Gastroesophageal sphincter (tissue), 4 donors: ENCODE data around the gene PARD3B. TPM values are rescaled to one million over a fixed set of nuclear protein-coding genes. Genes with fewer than 3 reads are reported as not detected.

Experiments used
- ATAC-seq: fragments of 150-250 bp; one replicate; pipeline ENCODE4 v1.9.1; 2016; ENCODE audit warnings: mild to moderate bottlenecking, moderate library complexity
- H3K27ac ChIP-seq, 4 donors: fragments of 200-600 bp; sonication (generic) in 3 of 4; 1 replicate in 3 of 4; 2 replicates in 1 of 4; pipeline ENCODE4 v1.5.1; 2016 to 2019
- H3K27me3 ChIP-seq: fragments of 200-600 bp; sonication (generic); one replicate; pipeline ENCODE4 v1.5.1; 2019
- H3K36me3 ChIP-seq, 2 donors: fragments of 200-600 bp; sonication (generic); one replicate each; pipeline ENCODE4 v1.5.1; 2019; ENCODE audit warnings: control low read depth in 1 of 2
- H3K4me1 ChIP-seq, 3 donors: fragments of 200-600 bp; sonication (generic); 1 replicate in 2 of 3; 2 replicates in 1 of 3; pipeline ENCODE4 v1.5.1; 2016 to 2019; ENCODE audit warnings: control low read depth in 2 of 3
- H3K4me3 ChIP-seq, 2 donors: fragments of 200-600 bp; sonication (generic); one replicate each; pipeline ENCODE4 v1.5.1; 2019; ENCODE audit warnings: mild to moderate bottlenecking in 1 of 2, moderate library complexity in 1 of 2
- H3K9me3 ChIP-seq, 3 donors: fragments of 200-600 bp; sonication (generic); one replicate each; pipeline ENCODE4 v1.5.1; 2017 to 2019; ENCODE audit warnings: control low read depth in 2 of 3
- EP300 ChIP-seq: sonication (generic); formaldehyde crosslinking; IDR thresholded peaks from one replicate; pipeline ENCODE4 v1.6.1; 2017; ENCODE audit warnings: antibody characterized with exemption, mild to moderate bottlenecking
- POLR2A ChIP-seq, 2 donors: fragments of 450-650 bp; IDR thresholded peaks; one replicate each; pipeline ENCODE4 v1.6.1; 2017; ENCODE audit warnings: antibody characterized with exemption in 2 of 2, mild to moderate bottlenecking in 2 of 2, moderate library complexity in 1 of 2
- POLR2AphosphoS5 ChIP-seq: sonication (generic); formaldehyde crosslinking; IDR thresholded peaks from one replicate; pipeline ENCODE4 v1.6.1; 2017; ENCODE audit warnings: antibody characterized with exemption
- WGBS, 2 donors: methylation state at CpG; one replicate each; pipeline ENCODE4 v1.1.5; 2018; ENCODE audit warnings: low coverage in 1 of 2; 5-methylcytosine and 5-hydroxymethylcytosine counted together
- total RNA-seq, 4 donors: library from RNA; depleted of rRNA; stranded (reverse); fragments of >200 nt; gene quantifications; one replicate each; pipeline ENCODE4 v1.1.0, GENCODE V29; 2016
- TF ChIP-seq, protein P1 (sequence below), 4 experiments: fragments of 200-600 bp in 2 of 4; fragments of 450-650 bp in 2 of 4; sonication (generic) in 1 of 4; IDR thresholded peaks; one replicate each; pipeline ENCODE4 v1.5.1; 2017 to 2019; ENCODE audit warnings: antibody characterized with exemption in 4 of 4, mild to moderate bottlenecking in 2 of 4, moderate library complexity in 2 of 4

The PARD3B gene
- total RNA-seq, 4 donors from 2014 or later = 29.6 to 42.2 (median 41.0) TPM

DNA sequence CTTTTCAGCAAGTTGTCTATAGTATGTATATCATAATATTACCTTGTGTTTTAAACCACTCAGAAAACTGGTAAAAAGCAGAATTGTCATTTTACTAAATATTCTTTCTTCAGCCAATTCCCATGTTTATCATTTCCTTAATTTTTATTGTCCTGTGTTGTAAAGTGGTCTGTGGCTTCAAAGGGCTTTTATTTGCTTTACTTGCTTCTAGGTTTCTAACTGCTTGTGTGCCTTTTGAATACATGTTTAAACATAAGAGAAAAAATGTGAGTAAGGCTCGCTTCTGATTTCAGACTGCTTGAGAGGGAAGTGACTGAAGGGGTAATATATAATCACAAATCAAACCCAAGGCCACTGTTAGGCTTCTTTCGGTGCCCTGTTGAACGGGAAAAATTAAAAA is 729.5 kb downstream of the PARD3B start:
- Histone ChIP-seq H3K4me1 (no peaks in the 10 kb centered on the region), H3K9me3 (no peaks in the 10 kb centered on the region), H3K36me3 (no peaks in the 10 kb centered on the region), H3K4me3 (no peak overlapping the region), H3K27me3 (no peaks in the 10 kb centered on the region), H3K27ac (no peak overlapping the region)
- TF ChIP-seq, protein P1, sequence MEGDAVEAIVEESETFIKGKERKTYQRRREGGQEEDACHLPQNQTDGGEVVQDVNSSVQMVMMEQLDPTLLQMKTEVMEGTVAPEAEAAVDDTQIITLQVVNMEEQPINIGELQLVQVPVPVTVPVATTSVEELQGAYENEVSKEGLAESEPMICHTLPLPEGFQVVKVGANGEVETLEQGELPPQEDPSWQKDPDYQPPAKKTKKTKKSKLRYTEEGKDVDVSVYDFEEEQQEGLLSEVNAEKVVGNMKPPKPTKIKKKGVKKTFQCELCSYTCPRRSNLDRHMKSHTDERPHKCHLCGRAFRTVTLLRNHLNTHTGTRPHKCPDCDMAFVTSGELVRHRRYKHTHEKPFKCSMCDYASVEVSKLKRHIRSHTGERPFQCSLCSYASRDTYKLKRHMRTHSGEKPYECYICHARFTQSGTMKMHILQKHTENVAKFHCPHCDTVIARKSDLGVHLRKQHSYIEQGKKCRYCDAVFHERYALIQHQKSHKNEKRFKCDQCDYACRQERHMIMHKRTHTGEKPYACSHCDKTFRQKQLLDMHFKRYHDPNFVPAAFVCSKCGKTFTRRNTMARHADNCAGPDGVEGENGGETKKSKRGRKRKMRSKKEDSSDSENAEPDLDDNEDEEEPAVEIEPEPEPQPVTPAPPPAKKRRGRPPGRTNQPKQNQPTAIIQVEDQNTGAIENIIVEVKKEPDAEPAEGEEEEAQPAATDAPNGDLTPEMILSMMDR (IDR thresholded peaks at IDR 0.05) = no peak
- no peak for TF ChIP-seq EP300
- no peak for TF ChIP-seq POLR2AphosphoS5
- TF ChIP-seq POLR2A (IDR thresholded peaks at IDR 0.05) = no peak
- ATAC-seq = no peak
- WGBS, 2 donors = 58 to 80% methylated on average over 1 to 3 of the region's 3 CpGs

DNA sequence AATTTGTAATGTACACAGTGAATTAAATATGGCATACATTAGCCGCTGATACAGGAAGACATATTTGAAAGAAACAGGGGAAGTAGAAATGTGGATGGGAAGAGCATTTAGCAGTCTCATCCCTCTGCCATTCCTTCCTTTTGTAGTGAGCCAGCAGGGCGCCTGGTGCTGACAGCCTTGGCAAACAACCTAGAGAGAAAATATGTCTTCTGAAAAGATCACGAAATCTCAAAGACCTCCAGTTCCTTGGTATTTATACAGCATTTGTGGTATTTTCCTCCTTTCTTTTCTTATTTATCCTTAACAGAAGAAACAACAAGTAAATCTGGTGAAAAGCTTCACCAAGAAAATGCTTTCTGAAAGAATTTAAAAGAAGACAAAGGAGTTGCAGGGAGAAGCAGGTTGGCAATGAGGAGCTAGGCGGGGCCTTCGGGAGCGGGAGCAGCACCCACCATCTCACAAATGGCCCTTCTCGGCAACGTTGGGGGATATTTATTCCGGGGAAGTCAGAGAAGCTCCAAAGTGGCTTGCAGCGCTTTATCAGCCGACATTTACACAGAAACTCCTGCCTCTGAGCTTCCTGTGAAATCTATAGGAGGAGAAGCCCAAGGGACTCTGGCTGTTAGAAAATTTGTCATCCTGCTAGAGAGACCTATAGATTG is 731.0 kb downstream of the PARD3B start:
- Histone ChIP-seq H3K36me3 (no peaks in the 10 kb centered on the region), H3K9me3 (no peaks in the 10 kb centered on the region), H3K27ac (no peak overlapping the region), H3K4me3 (no peak overlapping the region), H3K27me3 (no peaks in the 10 kb centered on the region), H3K4me1 (no peaks in the 10 kb centered on the region)
- ATAC-seq = no peak
- 71 to 87% methylated on average over 7 to 11 of the region's 11 CpGs for WGBS, 2 donors
- TF ChIP-seq, protein P1 (IDR thresholded peaks at IDR 0.05) = no peak
- no peak for TF ChIP-seq POLR2AphosphoS5

DNA sequence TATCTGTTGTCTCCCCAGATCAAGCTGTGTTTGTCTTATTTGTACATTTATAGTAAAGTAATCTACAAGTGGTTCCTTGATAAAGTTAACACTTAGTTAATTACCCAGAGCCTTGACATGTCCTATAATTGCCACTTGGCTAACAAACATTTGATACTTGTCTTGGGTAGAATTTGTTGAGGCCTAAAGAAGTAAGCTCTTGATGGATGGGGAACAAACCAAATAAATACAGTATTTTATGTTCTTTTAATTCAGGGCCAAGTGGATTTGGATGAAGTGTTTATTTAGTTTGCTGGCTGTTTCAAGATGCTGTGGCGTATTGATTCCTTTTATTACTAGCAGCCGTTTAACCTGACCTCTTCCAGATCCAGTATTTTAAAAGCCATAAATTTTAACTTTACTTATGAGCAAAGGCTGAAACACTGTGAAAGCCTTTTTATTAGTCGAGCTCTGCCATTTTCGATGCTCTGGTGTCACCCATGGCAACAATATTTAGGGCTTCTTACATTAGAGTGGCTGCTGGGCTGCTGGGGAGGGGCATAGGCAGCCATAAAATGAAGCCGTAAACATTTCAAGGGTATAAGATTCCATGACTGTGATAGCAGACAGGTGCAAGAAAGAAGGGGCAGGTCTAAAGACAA is 735.4 kb downstream of the PARD3B start:
- Histone ChIP-seq H3K27me3 (no peaks in the 10 kb centered on the region), H3K27ac (no peak overlapping the region), H3K4me3 (no peak overlapping the region), H3K9me3 (no peaks in the 10 kb centered on the region), H3K4me1 (no peaks in the 10 kb centered on the region), H3K36me3 (no peaks in the 10 kb centered on the region)
- no peak for ATAC-seq
- WGBS, 2 donors = 39 to 77% methylated on average over 3 to 5 of the region's 5 CpGs
- TF ChIP-seq POLR2A (IDR thresholded peaks at IDR 0.05) = no peak
- no peak for TF ChIP-seq POLR2AphosphoS5

DNA sequence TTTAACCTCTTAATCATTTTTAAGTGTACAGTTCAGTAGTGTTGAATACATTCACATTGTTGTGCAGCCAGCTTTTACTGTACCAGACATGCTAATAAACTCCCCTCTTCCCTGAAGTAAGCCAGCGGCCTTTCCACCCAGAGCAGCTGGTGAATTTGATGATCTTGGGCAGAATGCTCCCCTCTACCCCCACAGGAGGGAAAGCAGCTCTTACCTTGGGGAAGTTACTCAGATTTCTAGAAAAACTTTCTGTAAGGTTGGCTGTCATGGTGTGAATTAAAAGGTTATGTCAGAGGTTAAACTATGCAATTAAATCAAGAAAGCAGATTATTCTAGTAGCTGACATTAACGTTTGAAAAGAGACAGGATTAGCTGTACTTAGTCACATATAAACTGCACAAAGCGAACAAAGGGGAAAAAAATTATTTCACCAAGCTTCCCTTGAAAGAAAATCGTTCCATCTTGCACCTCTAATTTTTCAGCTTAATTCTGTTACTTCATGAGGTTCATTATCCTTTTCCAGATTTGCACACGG is 738.5 kb downstream of the PARD3B start:
- no peaks in the 10 kb centered on the region for H3K4me1 ChIP-seq
- H3K27ac ChIP-seq = no peak overlapping the region
- no peaks in the 10 kb centered on the region for H3K9me3 ChIP-seq
- no peaks in the 10 kb centered on the region for H3K27me3 ChIP-seq
- no peak overlapping the region for H3K4me3 ChIP-seq
- WGBS, 2 donors = 85 to 89% methylated on average over 4 to 5 of the region's 5 CpGs
- TF ChIP-seq POLR2A (IDR thresholded peaks at IDR 0.05) (no peak), EP300 (no peak), POLR2AphosphoS5 (no peak)
- TF ChIP-seq, protein P1 (IDR thresholded peaks at IDR 0.05) = no peak
- no peak for ATAC-seq
- no peaks in the 10 kb centered on the region for H3K36me3 ChIP-seq

DNA sequence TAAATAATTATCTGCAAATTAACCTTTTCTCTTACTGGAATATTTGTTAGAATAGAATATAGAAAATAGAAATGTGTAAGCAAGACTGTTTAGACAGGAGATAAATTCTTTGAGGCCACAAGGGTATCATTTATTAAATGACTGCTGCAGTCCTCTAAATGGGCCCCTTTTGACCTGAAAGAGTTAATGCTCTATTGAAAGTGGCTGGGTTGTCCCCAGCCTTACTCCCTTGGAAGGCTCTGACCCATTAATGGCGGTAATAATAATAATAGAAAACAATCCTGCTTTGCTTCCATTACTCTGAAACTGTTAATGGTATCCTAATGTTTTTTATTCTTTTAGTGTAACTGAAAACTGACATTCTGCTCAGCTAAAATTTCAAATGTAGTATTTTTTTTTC is 739.1 kb downstream of the PARD3B start:
- no peak overlapping the region for H3K27ac ChIP-seq
- no peak for TF ChIP-seq POLR2AphosphoS5
- TF ChIP-seq, protein P1 (IDR thresholded peaks at IDR 0.05) = no peak
- TF ChIP-seq EP300 = no peak
- TF ChIP-seq POLR2A (IDR thresholded peaks at IDR 0.05) = no peak
- 89 to 90% methylated on average over 1 of the region's 1 CpG for WGBS, 2 donors
- no peak for ATAC-seq
- H3K36me3 ChIP-seq = no peaks in the 10 kb centered on the region
- H3K9me3 ChIP-seq = no peaks in the 10 kb centered on the region
- H3K4me1 ChIP-seq = no peaks in the 10 kb centered on the region
- no peaks in the 10 kb centered on the region for H3K27me3 ChIP-seq
- no peak overlapping the region for H3K4me3 ChIP-seq
